ENCODE measurements around the gene SF3B2.

SF3B2 gene

DNA sequence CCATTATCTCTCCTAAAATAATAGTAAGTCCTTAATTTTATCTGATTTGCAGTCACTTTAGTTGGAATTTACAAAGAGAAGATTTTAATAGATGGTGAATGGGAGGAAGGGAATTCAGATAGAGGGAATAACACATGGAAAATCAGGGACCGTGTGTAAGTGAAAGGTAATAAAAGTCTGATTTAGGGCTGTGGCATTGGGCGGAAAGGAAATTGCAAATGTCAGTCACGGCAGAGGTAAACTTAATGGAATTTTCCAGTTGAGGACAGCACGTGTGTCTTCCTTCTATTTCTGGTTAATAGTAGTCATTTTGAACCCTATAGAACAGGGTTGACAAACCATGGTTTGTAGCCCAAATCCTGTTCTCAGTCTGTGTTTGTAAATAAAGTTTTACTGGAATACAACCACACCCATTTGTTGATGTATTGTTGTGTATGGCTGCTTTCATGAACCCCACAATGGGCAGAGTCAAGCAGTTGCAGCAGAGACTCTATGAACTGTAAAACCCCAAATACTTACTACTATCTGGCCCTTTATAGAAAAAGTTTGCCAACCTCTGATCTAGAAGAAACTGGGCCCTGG is 52.0 kb downstream of the SF3B2 start:
- H3K4ac ChIP-seq (ENCODE audit: low read depth, low read length): no peak overlapping the region
- no peak overlapping the region for H2BK5ac ChIP-seq (ENCODE audit: low read length)
- no peak overlapping the region for H2AK5ac ChIP-seq (ENCODE audit: low read length)
- H3K79me1 ChIP-seq (ENCODE audit: low read length): peaks cover 14% of the 10 kb centered on the region
- H2BK15ac ChIP-seq (replicated peaks; ENCODE audit: low read depth): no peak overlapping the region
- peaks cover 3% of the 10 kb centered on the region for H3K79me2 ChIP-seq (ENCODE audit: control insufficient read depth, insufficient read depth, low read length)
- H3K23ac ChIP-seq (ENCODE audit: low read length): no peak overlapping the region
- H2BK120ac ChIP-seq (ENCODE audit: low read depth, low read length): no peak overlapping the region
- no peak overlapping the region for H4K5ac ChIP-seq (ENCODE audit: low read length)
- no CpG with 5 or more reads among the region's 4 CpGs for WGBS (ENCODE audit: extremely low coverage, insufficient coverage, low lambda C conversion rate)
- no peaks in the 10 kb centered on the region for H3K27me3 ChIP-seq (ENCODE audit: insufficient read depth, low read length, poor library complexity)
- H3K4me3 ChIP-seq (ENCODE audit: low read length): no peak overlapping the region
- H4K8ac ChIP-seq (ENCODE audit: low read depth, low read length): no peak overlapping the region
- no peaks in the 10 kb centered on the region for H3K36me3 ChIP-seq (ENCODE audit: control insufficient read depth, insufficient read depth, low read length)
- no peak for DNase-seq
- H3K56ac ChIP-seq (ENCODE audit: low read length): no peak overlapping the region
- no peak overlapping the region for H3K4me2 ChIP-seq (ENCODE audit: low read length)
- H3K4me1 ChIP-seq (ENCODE audit: control insufficient read depth, low read depth, low read length): peaks cover 9% of the 10 kb centered on the region
- no peak overlapping the region for H3K27ac ChIP-seq (ENCODE audit: low read depth, low read length)
- H3K18ac ChIP-seq (ENCODE audit: low read length): no peak overlapping the region
- no peak overlapping the region for H3K9ac ChIP-seq (ENCODE audit: low read length)

DNA sequence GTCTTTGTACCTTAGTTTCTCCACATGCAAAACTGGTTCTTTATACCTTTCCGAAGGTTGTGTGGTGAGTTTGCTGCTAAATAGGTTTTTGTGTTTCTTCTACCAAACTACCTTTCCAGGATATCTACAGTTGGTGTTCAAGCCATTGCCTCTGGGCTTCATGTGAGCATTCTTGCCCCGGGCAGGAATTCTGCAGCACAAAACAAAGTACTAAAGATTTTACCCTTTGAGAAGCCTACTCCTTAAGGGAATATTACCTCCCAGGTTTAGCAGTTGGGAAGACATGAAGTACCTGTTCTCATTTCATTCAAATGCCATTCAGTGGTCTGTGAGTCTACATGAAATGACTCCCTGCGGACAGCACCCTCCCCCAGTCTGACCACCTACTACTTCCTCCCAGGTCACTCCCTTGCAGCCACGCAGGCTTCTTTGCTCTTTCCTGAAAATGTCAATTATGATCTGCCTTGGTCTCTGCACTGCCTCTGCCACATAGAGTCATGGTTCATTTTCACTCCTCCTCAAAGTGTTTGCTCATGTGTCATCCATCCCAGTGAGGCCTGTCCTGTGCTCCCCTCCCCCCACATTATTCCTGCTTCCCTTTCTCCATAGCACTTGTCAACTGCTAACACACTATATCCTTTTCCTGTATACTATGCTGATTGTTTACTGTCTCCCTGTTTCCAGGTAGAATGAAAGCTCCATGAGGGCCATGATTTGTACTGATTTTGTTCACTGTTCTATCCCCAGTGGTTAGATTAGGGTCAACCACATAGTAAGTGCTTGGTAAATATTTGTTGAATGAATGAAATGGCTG is 54.8 kb downstream of the SF3B2 start:
- Histone ChIP-seq H4K8ac (ENCODE audit: low read depth, low read length) (no peak overlapping the region), H3K79me1 (ENCODE audit: low read length) (peaks cover 14% of the 10 kb centered on the region), H2AK5ac (ENCODE audit: low read length) (peak overlapping the region; percentile 9), H2BK5ac (ENCODE audit: low read length) (no peak overlapping the region), H3K9ac (ENCODE audit: low read length) (no peak overlapping the region), H3K18ac (ENCODE audit: low read length) (no peak overlapping the region), H4K5ac (ENCODE audit: low read length) (no peak overlapping the region), H3K4me3 (ENCODE audit: low read length) (no peak overlapping the region), H2BK15ac (replicated peaks; ENCODE audit: low read depth) (no peak overlapping the region), H2BK120ac (ENCODE audit: low read depth, low read length) (no peak overlapping the region), H3K4me1 (ENCODE audit: control insufficient read depth, low read depth, low read length) (peaks cover 11% of the 10 kb centered on the region), H3K4me2 (ENCODE audit: low read length) (no peak overlapping the region), H3K36me3 (ENCODE audit: control insufficient read depth, insufficient read depth, low read length) (no peaks in the 10 kb centered on the region), H3K23ac (ENCODE audit: low read length) (peak overlapping the region; percentile 30), H3K4ac (ENCODE audit: low read depth, low read length) (no peak overlapping the region), H3K56ac (ENCODE audit: low read length) (peak overlapping the region; percentile 18), H3K79me2 (ENCODE audit: control insufficient read depth, insufficient read depth, low read length) (peaks cover 4% of the 10 kb centered on the region), H3K27ac (ENCODE audit: low read depth, low read length) (peak overlapping the region; percentile 41), H3K27me3 (ENCODE audit: insufficient read depth, low read length, poor library complexity) (no peaks in the 10 kb centered on the region)
- WGBS (ENCODE audit: extremely low coverage, insufficient coverage, low lambda C conversion rate): no CpG with 5 or more reads among the region's 4 CpGs
- DNase-seq: peak; percentile 60

DNA sequence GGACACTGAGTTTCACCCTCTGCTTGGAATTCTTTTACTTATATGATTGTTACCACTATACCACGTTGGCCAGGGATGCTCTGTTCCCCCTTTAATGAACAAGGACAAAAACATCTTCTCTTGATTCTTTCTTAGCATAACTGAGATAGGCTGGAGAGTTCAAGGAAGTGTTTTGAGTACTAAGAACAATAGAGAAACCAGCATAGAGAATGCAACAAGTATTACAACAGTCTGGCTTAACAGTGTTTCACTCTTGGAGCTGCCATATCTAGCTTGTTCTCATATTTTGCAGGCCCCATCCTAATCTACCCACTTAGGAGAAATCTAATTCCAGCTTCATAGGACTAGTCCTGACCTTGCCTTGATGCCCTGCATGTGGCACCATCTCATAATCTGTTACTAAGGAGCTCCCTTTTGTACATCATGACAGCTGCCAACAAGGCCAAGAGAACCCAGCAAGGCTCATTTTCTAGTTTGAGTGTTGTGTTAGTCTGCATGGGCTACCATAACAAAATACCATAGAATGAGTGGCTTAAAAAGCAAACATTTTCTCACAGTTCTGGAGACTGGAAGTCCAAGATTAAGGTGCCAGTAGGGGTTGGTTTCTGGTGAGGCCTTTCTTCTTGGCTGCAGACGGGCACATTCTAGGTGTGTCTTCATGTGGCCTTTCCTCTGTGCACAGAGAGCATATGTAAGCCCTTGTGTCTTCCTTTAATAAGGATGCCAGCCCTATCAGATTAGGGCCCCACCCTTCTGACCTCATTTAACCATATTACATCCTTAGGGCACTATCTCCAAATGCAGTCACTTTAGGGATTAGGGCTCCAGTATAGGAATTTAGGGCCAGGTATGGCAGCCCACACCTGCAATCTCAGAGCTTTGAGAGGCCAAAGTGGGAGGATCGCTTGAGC is 55.7 kb downstream of the SF3B2 start:
- no peak overlapping the region for H3K4me3 ChIP-seq (ENCODE audit: low read length)
- H2BK5ac ChIP-seq (ENCODE audit: low read length): no peak overlapping the region
- no peak overlapping the region for H2BK15ac ChIP-seq (replicated peaks; ENCODE audit: low read depth)
- H3K23ac ChIP-seq (ENCODE audit: low read length): no peak overlapping the region
- H4K5ac ChIP-seq (ENCODE audit: low read length): no peak overlapping the region
- H3K4me2 ChIP-seq (ENCODE audit: low read length): no peak overlapping the region
- peaks cover 12% of the 10 kb centered on the region for H3K4me1 ChIP-seq (ENCODE audit: control insufficient read depth, low read depth, low read length)
- no peak overlapping the region for H3K9ac ChIP-seq (ENCODE audit: low read length)
- H2BK120ac ChIP-seq (ENCODE audit: low read depth, low read length): no peak overlapping the region
- no peak for DNase-seq
- H3K4ac ChIP-seq (ENCODE audit: low read depth, low read length): no peak overlapping the region
- no peak overlapping the region for H4K8ac ChIP-seq (ENCODE audit: low read depth, low read length)
- H3K79me1 ChIP-seq (ENCODE audit: low read length): peaks cover 16% of the 10 kb centered on the region
- no peaks in the 10 kb centered on the region for H3K36me3 ChIP-seq (ENCODE audit: control insufficient read depth, insufficient read depth, low read length)
- no peak overlapping the region for H3K56ac ChIP-seq (ENCODE audit: low read length)
- no peaks in the 10 kb centered on the region for H3K27me3 ChIP-seq (ENCODE audit: insufficient read depth, low read length, poor library complexity)
- no peak overlapping the region for H2AK5ac ChIP-seq (ENCODE audit: low read length)
- WGBS (ENCODE audit: extremely low coverage, insufficient coverage, low lambda C conversion rate): no CpG with 5 or more reads among the region's 3 CpGs
- no peak overlapping the region for H3K18ac ChIP-seq (ENCODE audit: low read length)
- H3K79me2 ChIP-seq (ENCODE audit: control insufficient read depth, insufficient read depth, low read length): peaks cover 4% of the 10 kb centered on the region
- H3K27ac ChIP-seq (ENCODE audit: low read depth, low read length): no peak overlapping the region

DNA sequence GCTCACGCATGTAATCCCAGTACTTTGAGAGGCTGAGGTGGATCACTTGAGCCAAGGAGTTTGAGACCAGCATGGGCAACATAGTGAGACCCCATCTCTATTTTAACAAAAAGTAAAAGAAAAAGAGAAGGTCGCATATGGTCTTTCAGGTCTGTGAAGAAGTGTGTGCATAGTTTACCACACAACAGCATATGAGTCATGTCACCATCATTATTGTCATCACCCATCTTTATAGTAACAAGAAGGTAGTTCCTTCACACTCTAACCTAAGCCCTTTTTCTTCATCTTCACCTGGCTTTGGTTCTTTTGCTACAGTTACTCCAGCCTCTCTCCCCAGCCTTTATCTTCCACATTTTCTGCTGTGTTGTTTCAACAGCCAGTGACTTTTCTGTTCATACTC is 57.1 kb downstream of the SF3B2 start:
- H4K8ac ChIP-seq (ENCODE audit: low read depth, low read length): no peak overlapping the region
- H3K56ac ChIP-seq (ENCODE audit: low read length): no peak overlapping the region
- H3K27ac ChIP-seq (ENCODE audit: low read depth, low read length): no peak overlapping the region
- no peaks in the 10 kb centered on the region for H3K36me3 ChIP-seq (ENCODE audit: control insufficient read depth, insufficient read depth, low read length)
- H2BK120ac ChIP-seq (ENCODE audit: low read depth, low read length): no peak overlapping the region
- H3K18ac ChIP-seq (ENCODE audit: low read length): no peak overlapping the region
- peaks cover 6% of the 10 kb centered on the region for H3K79me2 ChIP-seq (ENCODE audit: control insufficient read depth, insufficient read depth, low read length)
- no CpG with 5 or more reads among the region's 2 CpGs for WGBS (ENCODE audit: extremely low coverage, insufficient coverage, low lambda C conversion rate)
- H3K4me2 ChIP-seq (ENCODE audit: low read length): no peak overlapping the region
- peaks cover 16% of the 10 kb centered on the region for H3K79me1 ChIP-seq (ENCODE audit: low read length)
- H3K4ac ChIP-seq (ENCODE audit: low read depth, low read length): no peak overlapping the region
- no peak overlapping the region for H2AK5ac ChIP-seq (ENCODE audit: low read length)
- H3K27me3 ChIP-seq (ENCODE audit: insufficient read depth, low read length, poor library complexity): no peaks in the 10 kb centered on the region
- no peak overlapping the region for H2BK15ac ChIP-seq (replicated peaks; ENCODE audit: low read depth)
- no peak overlapping the region for H3K4me3 ChIP-seq (ENCODE audit: low read length)
- no peak for DNase-seq
- no peak overlapping the region for H3K9ac ChIP-seq (ENCODE audit: low read length)
- H4K5ac ChIP-seq (ENCODE audit: low read length): no peak overlapping the region
- H3K4me1 ChIP-seq (ENCODE audit: control insufficient read depth, low read depth, low read length): peaks cover 10% of the 10 kb centered on the region
- H3K23ac ChIP-seq (ENCODE audit: low read length): no peak overlapping the region
- no peak overlapping the region for H2BK5ac ChIP-seq (ENCODE audit: low read length)

DNA sequence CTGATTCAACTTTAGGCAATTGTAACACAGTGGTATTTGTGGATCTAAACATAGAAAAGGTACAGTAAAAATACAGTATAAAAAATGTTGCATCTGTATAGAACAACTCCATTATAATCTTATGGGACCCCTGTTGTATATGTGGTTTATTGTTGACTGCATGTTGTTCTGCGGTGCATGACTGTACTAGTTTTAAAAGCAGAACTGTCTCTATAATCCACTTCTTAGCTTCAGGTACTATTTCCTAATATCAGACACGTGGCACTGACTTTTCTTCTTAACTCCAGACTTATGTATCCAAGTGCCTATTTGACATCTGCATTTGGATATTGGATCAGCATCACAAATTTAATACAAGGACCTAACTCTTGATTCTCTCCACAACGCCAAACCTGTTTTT is 59.0 kb downstream of the SF3B2 start:
- Histone ChIP-seq H3K23ac (ENCODE audit: low read length) (no peak overlapping the region), H3K56ac (ENCODE audit: low read length) (no peak overlapping the region), H2BK120ac (ENCODE audit: low read depth, low read length) (no peak overlapping the region), H3K27ac (ENCODE audit: low read depth, low read length) (no peak overlapping the region), H3K4me3 (ENCODE audit: low read length) (no peak overlapping the region), H3K27me3 (ENCODE audit: insufficient read depth, low read length, poor library complexity) (no peaks in the 10 kb centered on the region), H3K4me1 (ENCODE audit: control insufficient read depth, low read depth, low read length) (peaks cover 16% of the 10 kb centered on the region), H4K8ac (ENCODE audit: low read depth, low read length) (no peak overlapping the region), H3K4ac (ENCODE audit: low read depth, low read length) (no peak overlapping the region), H3K9ac (ENCODE audit: low read length) (no peak overlapping the region), H2BK5ac (ENCODE audit: low read length) (no peak overlapping the region), H2BK15ac (replicated peaks; ENCODE audit: low read depth) (no peak overlapping the region), H3K18ac (ENCODE audit: low read length) (no peak overlapping the region), H3K79me1 (ENCODE audit: low read length) (peaks cover 15% of the 10 kb centered on the region), H3K4me2 (ENCODE audit: low read length) (no peak overlapping the region), H3K79me2 (ENCODE audit: control insufficient read depth, insufficient read depth, low read length) (peaks cover 6% of the 10 kb centered on the region), H3K36me3 (ENCODE audit: control insufficient read depth, insufficient read depth, low read length) (no peaks in the 10 kb centered on the region), H4K5ac (ENCODE audit: low read length) (no peak overlapping the region), H2AK5ac (ENCODE audit: low read length) (no peak overlapping the region)
- no peak for DNase-seq
- no CpG with 5 or more reads among the region's 3 CpGs for WGBS (ENCODE audit: extremely low coverage, insufficient coverage, low lambda C conversion rate)

Measured in mesendoderm (in vitro differentiated cells).